ENCODE measurements around the gene GNB1.
"Not testable (repeated sequence)": the region's sequence is repeated elsewhere in the genome, so short reads cannot be mapped to it uniquely, and the experiment has no call there.

The GNB1 gene

DNA sequence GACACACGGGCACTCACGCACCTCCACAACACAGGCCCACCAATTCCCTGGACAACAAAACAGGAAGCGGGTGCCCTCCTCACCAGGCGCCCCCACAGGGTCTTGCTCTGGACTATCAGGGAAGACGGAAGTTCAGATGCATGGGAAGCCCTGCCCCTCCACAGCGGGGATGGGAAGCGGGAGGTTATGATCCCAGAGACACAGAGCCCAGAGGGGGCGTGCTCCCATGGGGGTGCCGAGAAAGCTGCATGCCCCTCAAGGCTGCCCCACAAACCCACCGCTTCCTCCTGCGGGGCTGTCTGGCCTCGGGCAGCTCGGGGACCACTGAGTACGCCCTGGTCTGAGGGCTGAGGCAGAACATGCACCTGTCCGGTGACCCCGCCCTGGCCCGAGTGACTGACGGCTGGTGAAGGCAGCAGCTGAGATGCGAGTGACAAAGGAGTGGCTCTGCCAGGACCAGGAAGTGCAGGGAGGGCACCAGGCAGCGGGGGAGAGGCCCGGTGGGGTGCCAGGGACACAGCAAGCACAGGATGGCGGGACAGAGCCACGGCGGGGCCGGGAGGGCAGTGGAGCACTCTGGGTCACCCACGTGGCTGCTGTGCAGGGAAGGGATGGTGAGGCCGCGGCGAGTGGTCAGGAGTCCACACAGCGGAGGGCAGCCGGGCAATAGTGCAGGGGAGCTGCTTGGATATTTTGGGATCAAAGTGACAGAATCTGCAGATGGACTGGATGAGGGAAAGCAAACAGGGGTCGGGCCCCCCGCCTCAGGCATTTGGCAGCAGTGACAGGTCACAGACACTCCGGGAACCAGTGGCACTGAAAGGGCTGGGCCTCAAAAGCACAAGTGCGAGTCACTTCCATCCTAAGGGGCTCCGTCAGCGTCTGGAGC lies 131.2 kb downstream of the GNB1 start:
- DNase-seq = no peak

- no peak for DNase-seq
Measured at GRCh38 chr1:1758692-1759455, 132.0 kb downstream of the GNB1 start.

DNA sequence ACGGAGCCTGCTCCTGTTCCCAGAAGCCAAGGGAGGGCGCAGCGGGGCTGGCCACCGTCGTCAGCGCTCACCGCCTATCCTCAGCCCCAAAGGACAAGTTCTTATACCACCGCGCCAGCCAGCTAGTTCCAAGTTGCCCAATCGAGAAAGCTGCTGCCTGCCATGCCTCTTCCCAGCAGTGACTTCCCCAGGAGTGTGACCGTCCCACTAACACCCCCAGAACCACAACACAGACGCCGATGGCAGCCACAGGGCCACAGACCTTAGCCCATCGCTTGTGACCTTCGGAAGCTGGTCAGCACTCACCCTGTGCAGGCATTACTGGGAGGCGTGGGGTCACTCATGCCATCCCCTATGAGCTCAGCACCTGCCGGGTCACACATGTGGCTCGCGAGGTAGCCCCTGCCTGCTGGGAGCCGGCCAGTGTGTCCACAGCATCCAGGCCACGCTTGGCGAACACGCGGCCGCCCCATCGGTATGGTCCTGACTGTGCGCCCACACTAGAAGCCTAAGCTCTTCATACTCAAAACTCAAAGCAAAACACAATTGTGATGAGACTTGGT lies 132.7 kb downstream of the GNB1 start:
- no peak for DNase-seq

DNA sequence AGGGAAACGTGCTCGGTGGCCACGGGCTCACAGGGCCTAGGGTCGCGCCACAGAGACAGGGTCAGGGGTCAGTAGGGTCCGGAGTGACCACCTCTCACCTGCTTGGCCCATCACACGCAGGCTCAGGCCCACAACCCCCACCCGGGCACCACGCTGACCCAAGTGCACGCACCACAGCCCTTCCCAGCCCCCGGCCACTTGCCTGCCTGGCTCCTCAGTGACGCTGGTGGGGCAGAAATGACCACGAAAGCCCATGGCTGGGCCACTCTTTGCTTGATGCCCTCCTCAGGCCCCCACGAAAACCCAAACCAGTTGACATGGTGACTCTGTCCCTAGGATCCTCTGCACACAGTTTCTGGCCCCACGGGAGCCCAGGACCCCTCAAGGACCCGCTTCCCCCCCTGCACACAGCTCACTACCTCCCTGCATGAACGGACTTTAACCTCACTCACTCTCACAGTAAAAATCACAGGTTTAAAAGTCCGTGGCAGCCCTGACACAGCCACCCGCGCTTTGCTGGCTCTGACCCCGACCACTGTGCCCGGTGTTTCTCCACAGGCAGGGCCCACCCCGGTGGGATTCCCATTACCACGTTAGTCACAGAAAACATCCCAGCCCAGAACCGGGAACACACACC lies 133.3 kb downstream of the GNB1 start:
- no peak for DNase-seq

DNA sequence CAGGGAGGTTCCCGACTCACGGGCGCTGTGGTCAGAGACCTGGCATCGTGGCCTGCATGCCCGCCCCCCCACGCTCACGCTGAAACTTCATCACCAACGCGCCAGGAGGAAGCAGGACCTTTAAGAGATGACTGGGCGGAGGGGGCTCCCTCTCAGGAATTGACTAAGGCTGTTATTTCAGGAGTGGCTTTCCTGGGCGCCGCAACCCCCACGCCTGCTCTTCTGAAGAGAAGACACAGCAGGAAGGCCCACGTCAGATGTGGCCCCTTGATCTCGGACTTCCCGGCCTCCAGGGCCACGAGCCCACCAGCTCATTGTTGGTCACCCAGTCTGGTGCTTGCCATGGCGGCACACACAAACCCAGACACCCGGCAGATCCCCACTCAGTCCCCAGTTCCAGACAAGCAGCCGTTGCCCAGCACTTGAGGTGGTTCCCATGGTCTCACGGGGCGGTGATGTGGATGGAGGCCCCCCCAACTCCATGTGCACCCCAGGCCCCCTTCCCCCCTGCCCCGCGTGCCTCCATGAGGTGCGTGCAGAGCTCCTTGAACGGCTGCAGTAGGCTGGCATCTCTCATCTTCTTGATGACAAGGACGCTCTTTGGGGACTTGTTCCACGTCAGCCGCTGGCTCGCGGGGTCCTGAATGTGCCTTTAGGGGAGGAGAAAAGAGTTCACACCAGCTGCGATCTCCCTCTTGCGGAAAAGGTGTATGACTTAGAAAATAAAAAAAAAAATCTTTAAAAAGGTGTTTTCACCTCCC lies 134.0 kb downstream of the GNB1 start:
- no peak for DNase-seq

- no peak for DNase-seq
Measured at GRCh38 chr1:1755852-1756251, 135.0 kb downstream of the GNB1 start.

GRCh38 chr1:1755426-1755825 lies 135.5 kb downstream of the GNB1 start:
- DNase-seq = no peak

DNA sequence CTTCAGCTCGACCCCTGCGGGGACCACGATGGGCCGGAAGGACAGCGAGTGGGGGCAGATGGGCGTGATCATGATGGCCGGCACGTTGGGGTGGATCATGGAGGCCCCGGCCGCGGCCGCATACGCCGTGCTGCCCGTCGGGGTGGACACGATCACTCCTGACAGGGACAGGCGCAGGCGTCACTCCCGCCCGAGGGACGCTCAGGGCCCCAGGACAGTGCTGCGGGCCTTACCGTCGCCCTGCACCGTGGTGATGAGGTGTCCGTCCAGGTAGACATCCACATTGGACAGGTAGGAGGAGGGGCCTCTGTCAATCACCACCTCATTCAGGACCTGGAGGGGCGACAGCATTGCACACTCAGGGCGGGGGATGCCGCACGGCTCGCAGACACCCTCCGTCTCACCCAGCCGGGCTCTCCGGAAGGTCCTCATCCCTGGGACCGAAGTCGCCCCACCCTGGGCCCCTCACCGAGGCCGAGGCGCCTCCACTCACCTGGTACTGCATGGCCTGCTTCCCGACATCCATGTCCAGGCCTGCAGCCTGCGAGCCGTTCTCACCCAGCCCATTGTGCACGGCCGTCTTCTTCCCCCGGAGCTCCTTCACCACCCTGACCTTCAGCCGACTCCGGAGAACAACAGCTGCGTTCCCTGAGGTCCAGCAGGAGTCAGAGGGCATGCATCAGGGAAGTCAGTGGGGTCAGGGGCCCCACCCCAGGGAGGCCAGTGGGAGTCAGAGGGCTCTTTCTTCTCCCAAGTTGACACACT lies 136.7 kb downstream of the GNB1 start:
- no peak for DNase-seq

- DNase-seq = no peak
Measured at GRCh38 chr1:1753607-1754005, 137.3 kb downstream of the GNB1 start.

GRCh38 chr1:1752636-1753606 lies 138.0 kb downstream of the GNB1 start:
- no peak for DNase-seq

- no peak for DNase-seq
Measured at GRCh38 chr1:1752190-1752589, 138.7 kb downstream of the GNB1 start.

GRCh38 chr1:1749941-1750340 lies 140.9 kb downstream of the GNB1 start:
- not testable (repeated sequence) for DNase-seq

DNA sequence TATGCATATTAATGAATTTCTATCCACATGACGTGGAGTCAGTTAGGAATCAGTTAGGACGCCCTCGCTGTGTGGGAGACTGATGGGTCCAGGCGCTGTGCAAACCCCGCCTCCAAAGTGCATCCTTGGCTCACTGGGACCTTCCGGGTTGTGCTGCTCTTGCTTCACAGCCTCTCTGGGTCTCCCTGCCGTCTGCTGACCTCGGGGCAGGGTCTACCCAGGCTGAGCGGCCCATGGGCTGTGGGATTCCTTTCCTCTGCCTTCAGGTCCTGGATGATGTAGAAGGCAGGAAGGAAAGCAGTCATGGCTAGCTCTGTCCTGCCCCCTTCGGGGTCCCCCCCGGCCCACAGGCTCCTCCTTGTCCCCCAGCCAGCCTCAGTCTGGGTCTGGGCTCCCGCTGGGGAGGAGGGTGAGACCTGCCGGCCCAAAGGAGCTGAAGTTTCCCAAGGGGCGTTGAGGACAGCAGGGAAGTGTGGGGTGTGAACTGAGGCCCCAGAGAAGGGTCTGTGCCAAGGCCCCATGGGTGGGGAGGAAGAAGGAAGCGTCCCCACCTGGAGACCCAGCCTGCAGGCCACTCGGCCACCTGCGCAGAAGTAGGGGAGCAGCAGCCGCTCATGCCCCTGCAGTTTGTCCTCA lies 142.1 kb downstream of the GNB1 start:
- DNase-seq = no peak

DNA sequence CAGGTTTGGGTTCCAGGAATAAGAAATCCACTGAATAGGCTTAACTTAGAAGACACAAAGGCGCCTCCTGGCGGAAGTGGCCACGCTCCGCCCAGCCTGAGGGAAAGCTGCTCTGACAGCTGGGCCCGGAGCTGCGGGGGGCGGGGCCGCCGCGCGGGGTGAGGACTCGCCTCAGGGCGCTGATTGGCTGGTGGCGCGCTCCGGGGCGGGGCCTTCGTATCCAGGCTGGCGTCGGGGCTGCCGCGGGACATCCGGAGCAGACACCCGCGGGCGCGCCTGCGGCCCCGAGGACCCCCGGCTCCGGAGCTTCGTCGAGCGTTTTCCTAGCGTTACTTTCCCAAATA lies 144.3 kb downstream of the GNB1 start:
- DNase-seq = not testable (repeated sequence)

- peak; percentile 63 to 94 (median 82) for DNase-seq
Measured at GRCh38 chr1:1745651-1746565, 145.0 kb downstream of the GNB1 start.

GRCh38 chr1:1742529-1742928 lies 148.4 kb downstream of the GNB1 start:
- not testable (repeated sequence) for DNase-seq

- DNase-seq = not testable (repeated sequence)
Measured at GRCh38 chr1:1741013-1741412, 149.9 kb downstream of the GNB1 start.

DNA sequence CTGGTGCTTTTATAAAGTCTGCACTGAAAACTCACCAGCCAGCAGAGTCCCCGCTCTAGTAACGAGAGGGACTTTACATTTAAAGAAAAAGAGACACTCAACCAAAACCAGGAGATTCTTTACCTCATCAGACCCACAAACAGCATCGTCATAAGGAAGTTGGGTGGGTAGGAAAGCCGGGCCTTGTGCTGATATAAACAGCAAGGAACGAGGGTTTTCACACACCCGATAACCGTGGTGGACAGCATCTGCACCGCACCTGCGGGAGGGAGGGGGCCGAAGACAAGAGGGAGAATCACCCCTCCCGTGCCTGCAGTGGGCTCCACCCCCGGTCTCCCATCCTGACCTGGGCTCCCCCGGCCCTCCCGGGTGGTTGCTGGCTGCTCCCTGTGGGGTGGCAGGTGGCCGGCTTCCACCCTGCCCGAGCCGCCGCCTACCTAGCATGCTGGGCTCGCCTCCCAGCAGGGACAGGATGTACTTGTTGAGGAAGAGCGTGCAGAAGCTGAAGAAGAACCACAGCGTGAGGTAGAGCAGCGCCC lies 152.0 kb downstream of the GNB1 start:
- peak in 1 of 5 experiments; percentile 40 for DNase-seq
